Uterus (tissue), 2 donors: ENCODE measurements around the gene SWT1.

ENCODE experiments used
- CTCF ChIP-seq, 4 experiments: fragments of 200-600 bp in 2 of 4; fragments of 450-650 bp in 2 of 4; sonication (generic) in 2 of 4; IDR thresholded peaks; one replicate each; pipeline ENCODE4 v1.5.1; 2016 to 2019; ENCODE audit warnings: antibody characterized with exemption in 4 of 4, mild to moderate bottlenecking in 2 of 4, moderate library complexity in 1 of 4
- POLR2A ChIP-seq, 2 donors: fragments of 450-650 bp; IDR thresholded peaks; one replicate each; pipeline ENCODE4 v1.6.1; 2016; ENCODE audit warnings: antibody characterized with exemption in 2 of 2, mild to moderate bottlenecking in 1 of 2, moderate library complexity in 1 of 2

- TF ChIP-seq POLR2A (IDR thresholded peaks at IDR 0.05), result no peak
- no peak for TF ChIP-seq CTCF (IDR thresholded peaks at IDR 0.05)
These were observed 184.3 kb downstream of the SWT1 start for GRCh38 chr1:185341196-185341781.
